H1 (cell line): ENCODE results near the gene OIP5. TPM values are rescaled to one million over a fixed set of nuclear protein-coding genes. Genes with fewer than 3 reads are reported as not detected.

Experiments used
- FOSL1 ChIP-seq: IDR thresholded peaks from 2 replicates; pipeline ENCODE4 v1.6.1; 2011; ENCODE audit warnings: mild to moderate bottlenecking, low read depth, low read length, moderate library complexity; ENCODE audit not compliant: insufficient read depth
- TCF12 ChIP-seq: IDR thresholded peaks from 2 replicates; pipeline ENCODE4 v1.6.1; 2011; ENCODE audit warnings: low read depth, mild to moderate bottlenecking, low read length
- polyA plus RNA-seq, 7 experiments: library from polyadenylated mRNA; depleted of rRNA in 3 of 7; stranded (reverse) in 5 of 7; unstranded in 2 of 7; fragments of >200 nt in 5 of 7; fragments of 200-250 nt in 2 of 7; gene quantifications; 1 replicate in 5 of 7; 2 replicates in 1 of 7; 4 replicates in 1 of 7; pipeline versions ENCODE4 v1.2.1 to v1.2.3, GENCODE V29; 2011 to 2013; ENCODE audit warnings: missing spikeins in 2 of 7, mixed read lengths in 2 of 7
- total RNA-seq: library from RNA; stranded (reverse); fragmentation: NEBNext Ultra II Directional; extraction: Animal tissue kit (Norgen Biotek cat#: 25700); gene quantifications from 2 replicates; pipeline ENCODE4 v1.2.1, GENCODE V29; 2021

The OIP5 gene
- total and polyA plus RNA-seq, 2 of the 8 experiments (the other 6 are each of a cell fraction or from before 2014, with no cell fraction given): 34.8 to 44.5 TPM

GRCh38 chr15:41347236-41347635 is 14.8 kb upstream of the OIP5 start (continued):
- no peak for TF ChIP-seq TCF12
- no peak for TF ChIP-seq FOSL1
